Measurements from ENCODE around the gene ST6GALNAC6.

ST6GALNAC6 gene

DNA sequence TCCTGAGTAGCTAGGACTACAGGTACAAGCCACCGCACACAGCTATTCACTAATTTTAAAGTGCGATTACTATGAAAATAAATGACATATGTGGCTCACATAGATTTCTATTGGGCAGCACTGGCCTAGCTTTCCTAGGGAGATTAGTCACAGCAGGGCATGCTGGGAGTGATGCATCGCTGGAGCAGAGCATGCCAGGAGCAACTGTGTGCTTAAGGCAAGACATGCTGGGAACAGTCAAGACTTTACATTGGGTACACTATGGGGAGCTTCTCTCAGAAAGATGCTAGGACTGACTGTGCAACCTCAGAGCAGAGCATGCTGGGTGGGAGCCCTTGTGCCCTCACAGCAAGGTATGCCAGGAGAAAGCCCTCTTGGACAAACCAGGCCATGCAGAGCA lies 9.3 kb downstream of the ST6GALNAC6 start:
- TF ChIP-seq, protein P1, sequence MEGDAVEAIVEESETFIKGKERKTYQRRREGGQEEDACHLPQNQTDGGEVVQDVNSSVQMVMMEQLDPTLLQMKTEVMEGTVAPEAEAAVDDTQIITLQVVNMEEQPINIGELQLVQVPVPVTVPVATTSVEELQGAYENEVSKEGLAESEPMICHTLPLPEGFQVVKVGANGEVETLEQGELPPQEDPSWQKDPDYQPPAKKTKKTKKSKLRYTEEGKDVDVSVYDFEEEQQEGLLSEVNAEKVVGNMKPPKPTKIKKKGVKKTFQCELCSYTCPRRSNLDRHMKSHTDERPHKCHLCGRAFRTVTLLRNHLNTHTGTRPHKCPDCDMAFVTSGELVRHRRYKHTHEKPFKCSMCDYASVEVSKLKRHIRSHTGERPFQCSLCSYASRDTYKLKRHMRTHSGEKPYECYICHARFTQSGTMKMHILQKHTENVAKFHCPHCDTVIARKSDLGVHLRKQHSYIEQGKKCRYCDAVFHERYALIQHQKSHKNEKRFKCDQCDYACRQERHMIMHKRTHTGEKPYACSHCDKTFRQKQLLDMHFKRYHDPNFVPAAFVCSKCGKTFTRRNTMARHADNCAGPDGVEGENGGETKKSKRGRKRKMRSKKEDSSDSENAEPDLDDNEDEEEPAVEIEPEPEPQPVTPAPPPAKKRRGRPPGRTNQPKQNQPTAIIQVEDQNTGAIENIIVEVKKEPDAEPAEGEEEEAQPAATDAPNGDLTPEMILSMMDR (IDR thresholded peaks at IDR 0.05; ENCODE audit: low read depth, low read length) = no peak
- Histone ChIP-seq H3K4me3 (ENCODE audit: low read depth, low read length) (no peak overlapping the region), H3K9me3 (ENCODE audit: severe bottlenecking) (peaks cover 3% of the 10 kb centered on the region), H3K36me3 (peaks cover 73% of the 10 kb centered on the region), H3K27ac (no peak overlapping the region), H3K27me3 (ENCODE audit: insufficient read depth, low read depth, severe bottlenecking) (no peaks in the 10 kb centered on the region)
- DNase-seq = no peak

DNA sequence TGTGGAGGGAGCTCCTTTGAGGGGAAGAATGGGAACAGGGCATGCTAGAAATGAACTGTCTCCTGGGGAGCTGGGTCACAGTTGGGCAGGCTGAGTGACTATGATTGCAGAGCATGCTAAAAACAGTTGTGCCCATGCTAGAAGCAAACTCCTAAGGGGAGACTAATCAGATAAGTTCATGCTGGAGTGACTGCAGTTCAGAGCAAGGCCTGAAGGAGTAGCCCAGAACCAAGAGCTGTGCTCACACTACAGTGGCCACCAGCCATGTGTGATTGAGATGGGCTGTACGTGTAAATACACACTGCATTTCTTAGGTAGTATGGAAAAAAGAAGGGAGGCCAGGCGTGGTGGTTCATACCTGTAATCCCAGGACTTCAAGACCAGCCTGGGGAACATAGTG lies 11.6 kb downstream of the ST6GALNAC6 start:
- Histone ChIP-seq H3K27ac (no peak overlapping the region), H3K4me3 (ENCODE audit: low read depth, low read length) (no peak overlapping the region), H3K36me3 (peaks cover 56% of the 10 kb centered on the region), H3K27me3 (ENCODE audit: insufficient read depth, low read depth, severe bottlenecking) (no peaks in the 10 kb centered on the region), H3K9me3 (ENCODE audit: severe bottlenecking) (no peaks in the 10 kb centered on the region)
- TF ChIP-seq, protein P1 (IDR thresholded peaks at IDR 0.05; ENCODE audit: low read depth, low read length) = peak; percentile 54; the same call in 1 of the 2 replicates
- DNase-seq = no peak

DNA sequence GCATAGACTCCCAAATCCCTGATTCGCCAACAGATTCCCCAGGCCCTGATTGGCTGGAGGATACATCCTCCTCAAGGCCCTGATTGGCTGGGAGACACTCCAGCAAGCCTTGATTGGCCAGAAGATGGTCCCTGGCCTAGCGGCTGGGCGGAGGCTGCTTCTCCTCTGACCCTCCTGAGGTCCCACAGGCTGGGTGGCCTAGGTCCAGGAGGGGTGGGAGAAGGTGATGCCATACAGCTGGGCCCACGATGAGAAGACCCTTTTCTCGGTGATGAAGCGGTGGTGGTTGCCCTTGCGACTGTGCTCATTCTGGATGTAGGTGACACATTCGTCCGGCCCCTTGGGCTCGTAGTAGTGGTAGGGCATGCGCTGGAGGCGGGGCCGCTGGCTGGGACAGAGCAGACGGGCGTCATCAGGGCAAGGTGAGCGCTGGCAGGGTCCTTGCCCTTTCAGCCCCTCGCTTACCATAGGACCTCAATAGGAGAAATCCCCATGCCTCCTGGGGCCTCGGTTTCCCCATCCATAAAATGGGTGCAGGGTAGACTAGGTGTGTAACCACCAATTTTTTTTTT lies 12.9 kb downstream of the ST6GALNAC6 start:
- DNase-seq = no peak
- TF ChIP-seq, protein P1 (IDR thresholded peaks at IDR 0.05; ENCODE audit: low read depth, low read length) = no peak

DNA sequence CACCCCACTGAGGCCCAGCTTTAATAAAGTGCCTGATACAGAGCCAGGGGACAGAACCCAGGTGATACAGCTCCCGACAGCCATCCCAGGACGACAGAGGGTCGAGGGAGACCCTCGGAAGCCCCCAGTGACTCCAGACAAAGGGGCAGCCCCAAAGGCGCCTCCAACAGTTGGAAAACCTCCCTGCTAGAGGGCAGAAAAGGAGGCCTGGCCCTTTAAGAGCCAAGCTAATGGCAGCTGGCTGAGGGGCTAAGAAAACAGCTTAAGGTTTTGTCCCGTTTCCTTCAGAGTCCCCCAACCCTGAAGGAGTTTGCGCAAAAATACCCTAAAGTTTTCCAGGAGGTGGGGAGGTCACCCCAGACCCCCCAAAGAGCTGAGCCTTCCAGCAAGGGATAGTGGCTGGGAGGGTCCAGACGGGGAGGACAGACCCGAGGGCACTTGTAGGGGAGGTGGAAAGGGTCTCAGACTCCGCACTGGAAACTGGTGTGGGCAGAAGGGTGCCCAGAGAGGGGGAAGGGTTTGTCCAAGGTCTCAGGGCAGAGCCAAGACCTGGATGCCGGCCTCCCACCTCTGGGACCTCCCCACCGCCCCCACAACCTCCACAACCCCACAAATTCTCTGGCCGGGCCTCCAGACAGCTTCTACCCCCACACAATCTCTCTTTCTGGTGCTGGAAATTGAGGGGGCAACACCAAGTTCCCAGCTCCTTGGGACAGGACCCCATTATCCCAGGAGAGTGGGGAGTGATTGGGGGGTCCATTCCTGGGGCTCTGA lies 13.7 kb downstream of the ST6GALNAC6 start:
- Histone ChIP-seq H3K4me3 (ENCODE audit: low read depth, low read length) (no peak overlapping the region), H3K27me3 (ENCODE audit: insufficient read depth, low read depth, severe bottlenecking) (no peaks in the 10 kb centered on the region), H3K9me3 (ENCODE audit: severe bottlenecking) (no peaks in the 10 kb centered on the region), H3K27ac (peak overlapping the region; percentile 81), H3K36me3 (peaks cover 40% of the 10 kb centered on the region)
- no peak for DNase-seq
- TF ChIP-seq, protein P1 (IDR thresholded peaks at IDR 0.05; ENCODE audit: low read depth, low read length) = no peak

More for the DNA sequence above, 12.9 kb downstream of the ST6GALNAC6 start:
- peak overlapping the region; percentile 81 for H3K27ac ChIP-seq
- peaks cover 47% of the 10 kb centered on the region for H3K36me3 ChIP-seq
- no peak overlapping the region for H3K4me3 ChIP-seq (ENCODE audit: low read depth, low read length)
- no peaks in the 10 kb centered on the region for H3K27me3 ChIP-seq (ENCODE audit: insufficient read depth, low read depth, severe bottlenecking)
- H3K9me3 ChIP-seq (ENCODE audit: severe bottlenecking) = no peaks in the 10 kb centered on the region

DNA sequence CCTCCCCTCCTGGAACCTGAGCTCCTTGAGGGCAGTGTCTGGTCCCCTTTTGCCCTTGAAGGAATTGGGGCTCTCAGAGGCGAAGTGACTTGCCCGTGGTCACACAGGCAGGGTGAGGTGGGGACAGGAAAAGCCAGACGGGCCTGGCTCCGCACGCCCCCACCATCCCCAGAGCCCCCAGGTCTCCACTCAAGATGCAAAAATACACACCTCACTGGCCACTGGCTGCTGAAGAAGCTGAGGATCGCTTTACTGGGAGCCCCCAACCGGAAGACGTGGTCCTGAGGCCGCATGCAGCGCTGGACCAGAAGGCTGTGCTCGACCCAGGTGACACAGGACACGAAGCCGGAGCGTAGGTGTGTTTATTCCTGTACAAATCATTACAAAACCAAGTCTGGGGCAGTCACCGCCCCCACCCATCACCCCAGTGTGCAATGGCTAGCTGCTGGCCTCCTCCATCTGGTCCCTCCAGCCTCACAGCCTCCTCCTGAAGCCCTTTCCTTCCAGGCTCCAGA lies 14.4 kb downstream of the ST6GALNAC6 start:
- Histone ChIP-seq H3K27ac (peak overlapping the region; percentile 81), H3K27me3 (ENCODE audit: insufficient read depth, low read depth, severe bottlenecking) (no peaks in the 10 kb centered on the region), H3K36me3 (peaks cover 33% of the 10 kb centered on the region), H3K9me3 (ENCODE audit: severe bottlenecking) (no peaks in the 10 kb centered on the region), H3K4me3 (ENCODE audit: low read depth, low read length) (no peak overlapping the region)
- DNase-seq = no peak
- TF ChIP-seq, protein P1 (IDR thresholded peaks at IDR 0.05; ENCODE audit: low read depth, low read length) = no peak
